ENCODE measurements around the gene C9orf85. TPM values are rescaled to one million over a fixed set of nuclear protein-coding genes. Genes with fewer than 3 reads are reported as not detected.

Gene C9orf85
- total and polyA plus RNA-seq, 9 of the 15 experiments (the other 6 are each of a cell fraction or from before 2014, with no cell fraction given), result 6.7 to 17.6 (median 13.0) TPM

- H3K4me1 ChIP-seq (replicated peaks in 1 of 2; ENCODE audit: control insufficient read depth in 2 of 2, insufficient read depth in 2 of 2, low read length in 2 of 2), result no peaks in the 10 kb centered on the region
- no peaks in the 10 kb centered on the region for H3K27me3 ChIP-seq (ENCODE audit: control insufficient read depth in 2 of 2, insufficient read depth in 2 of 2, low read length in 2 of 2)
- ChIA-PET POLR2A (no interaction called here), CTCF (ENCODE audit: low intra/inter-chr PET ratio) (no interaction called here)
- no peaks in the 10 kb centered on the region for H3K36me3 ChIP-seq (ENCODE audit: control insufficient read depth, insufficient read depth, low read length)
- H3K9me3 ChIP-seq (replicated peaks; ENCODE audit: control insufficient read depth, insufficient read depth, low read depth, low read length), result peaks cover 4% of the 10 kb centered on the region; the same call in 1 of the 2 replicates
- FAIRE-seq (no peak), ATAC-seq (no peak), DNase-seq (ENCODE audit: extremely low read depth in 1 of 4, low spot score in 3 of 4) (no peak)
- H4K20me1 ChIP-seq (replicated peaks; ENCODE audit: control insufficient read depth, insufficient read depth, low read length), result no peaks in the 10 kb centered on the region
- TF ChIP-seq PHF21A (IDR thresholded peaks at IDR 0.05; ENCODE audit: borderline replicate concordance, low read depth) (no peak), SOX6 (IDR thresholded peaks at IDR 0.05) (no peak), TEAD2 (tag; IDR thresholded peaks at IDR 0.05) (no peak), SETDB1 (IDR thresholded peaks at IDR 0.05; ENCODE audit: low read length) (no peak), HEY1 (CRISPR knock-in tag; IDR thresholded peaks at IDR 0.05; ENCODE audit: borderline replicate concordance) (no peak), BCL6 (CRISPR knock-in tag; IDR thresholded peaks at IDR 0.05) (no peak)
- H2AFZ ChIP-seq (ENCODE audit: low read depth, low read length), result no peak overlapping the region
- no peak overlapping the region for H3K9ac ChIP-seq (ENCODE audit: insufficient read depth in 1 of 2, low read depth in 2 of 2, low read length in 2 of 2)
- no peaks in the 10 kb centered on the region for H3K79me2 ChIP-seq (ENCODE audit: control insufficient read depth, insufficient read depth, low read length)
- intact Hi-C loops (cut with micrococcal nuclease), result no loop called here
- H3K4me3 ChIP-seq, result no peak overlapping the region
- 83% methylated on average over 5 of the region's 5 CpGs for WGBS (ENCODE audit: insufficient coverage, low coverage, missing lambda C conversion rate)
- H3K27ac ChIP-seq (ENCODE audit: extremely low read depth, low read depth, low read length), result no peak overlapping the region
- H3K4me2 ChIP-seq (ENCODE audit: insufficient read depth, low read length), result no peak overlapping the region
- in situ Hi-C loops (cut with MboI), result no loop called here
- H3K9me1 ChIP-seq (ENCODE audit: control insufficient read depth, insufficient read depth, low read length), result no peaks in the 10 kb centered on the region
- BruUV-seq (replicated peaks), result no TSS peak
Measured at GRCh38 chr9:71966601-71967000, 55.2 kb downstream of the C9orf85 start.

GRCh38 chr9:71968541-71969090 lies 57.2 kb downstream of the C9orf85 start:
- Histone ChIP-seq H3K4me2 (ENCODE audit: insufficient read depth, low read length) (no peak overlapping the region), H3K79me2 (ENCODE audit: control insufficient read depth, insufficient read depth, low read length) (no peaks in the 10 kb centered on the region), H2AFZ (ENCODE audit: low read depth, low read length) (no peak overlapping the region), H3K9me1 (ENCODE audit: control insufficient read depth, insufficient read depth, low read length) (no peaks in the 10 kb centered on the region), H3K9me3 (replicated peaks; ENCODE audit: control insufficient read depth, insufficient read depth, low read depth, low read length) (peaks cover 4% of the 10 kb centered on the region; the same call in 1 of the 2 replicates), H3K27me3 (ENCODE audit: control insufficient read depth in 2 of 2, insufficient read depth in 2 of 2, low read length in 2 of 2) (no peaks in the 10 kb centered on the region), H4K20me1 (replicated peaks; ENCODE audit: control insufficient read depth, insufficient read depth, low read length) (no peaks in the 10 kb centered on the region), H3K4me1 (replicated peaks in 1 of 2; ENCODE audit: control insufficient read depth in 2 of 2, insufficient read depth in 2 of 2, low read length in 2 of 2) (no peaks in the 10 kb centered on the region), H3K27ac (ENCODE audit: extremely low read depth, low read depth, low read length) (no peak overlapping the region), H3K9ac (ENCODE audit: insufficient read depth in 1 of 2, low read depth in 2 of 2, low read length in 2 of 2) (no peak overlapping the region), H3K36me3 (ENCODE audit: control insufficient read depth, insufficient read depth, low read length) (0 out of 3 replicates have a peak, but pooled peaks cover 3% of the 10 kb centered on the region), H3K4me3 (no peak overlapping the region)
- ATAC-seq (no peak), DNase-seq (ENCODE audit: extremely low read depth in 1 of 4, low spot score in 3 of 4) (no peak), FAIRE-seq (no peak)
- CTCF ChIA-PET (ENCODE audit: low intra/inter-chr PET ratio), result interaction anchor here (0.5 kb wide), 1 partner anchor 92 kb away, joined by 3 read pairs; no protein-coding TSS in a partner anchor
- intact Hi-C loops (cut with micrococcal nuclease), result no loop called here
- POLR2A ChIA-PET, result no interaction called here
- 86% methylated on average over 10 of the region's 10 CpGs for WGBS (ENCODE audit: insufficient coverage, low coverage, missing lambda C conversion rate)
- in situ Hi-C loops (cut with MboI), result no loop called here
- BruUV-seq (replicated peaks), result no TSS peak
- TF ChIP-seq MNT (conservative IDR thresholded peaks at IDR 0.05) (no peak), ZBTB33 (CRISPR knock-in tag; IDR thresholded peaks at IDR 0.05) (peak; percentile 87; the same call in 1 of the 2 replicates), GTF2A2 (tag; IDR thresholded peaks at IDR 0.05) (no peak), ZKSCAN3 (CRISPR knock-in tag; IDR thresholded peaks at IDR 0.05) (no peak), ZNF280A (IDR thresholded peaks at IDR 0.05; ENCODE audit: low read depth, partially characterized antibody) (peak; percentile 65)
